GM18498 (cell line): ENCODE measurements around the gene ETNK1.
"Not testable (repeated sequence)": the region's sequence is repeated elsewhere in the genome, so short reads cannot be mapped to it uniquely, and the experiment has no call there.

Experiments used
- ATAC-seq: cut with Tn5 transposase; IDR thresholded peaks from one replicate; pipeline ENCODE4 v1.9.1; 2021; ENCODE audit warnings: mild to moderate bottlenecking, moderate library complexity; ENCODE audit not compliant: unreplicated experiment

ETNK1 gene

DNA sequence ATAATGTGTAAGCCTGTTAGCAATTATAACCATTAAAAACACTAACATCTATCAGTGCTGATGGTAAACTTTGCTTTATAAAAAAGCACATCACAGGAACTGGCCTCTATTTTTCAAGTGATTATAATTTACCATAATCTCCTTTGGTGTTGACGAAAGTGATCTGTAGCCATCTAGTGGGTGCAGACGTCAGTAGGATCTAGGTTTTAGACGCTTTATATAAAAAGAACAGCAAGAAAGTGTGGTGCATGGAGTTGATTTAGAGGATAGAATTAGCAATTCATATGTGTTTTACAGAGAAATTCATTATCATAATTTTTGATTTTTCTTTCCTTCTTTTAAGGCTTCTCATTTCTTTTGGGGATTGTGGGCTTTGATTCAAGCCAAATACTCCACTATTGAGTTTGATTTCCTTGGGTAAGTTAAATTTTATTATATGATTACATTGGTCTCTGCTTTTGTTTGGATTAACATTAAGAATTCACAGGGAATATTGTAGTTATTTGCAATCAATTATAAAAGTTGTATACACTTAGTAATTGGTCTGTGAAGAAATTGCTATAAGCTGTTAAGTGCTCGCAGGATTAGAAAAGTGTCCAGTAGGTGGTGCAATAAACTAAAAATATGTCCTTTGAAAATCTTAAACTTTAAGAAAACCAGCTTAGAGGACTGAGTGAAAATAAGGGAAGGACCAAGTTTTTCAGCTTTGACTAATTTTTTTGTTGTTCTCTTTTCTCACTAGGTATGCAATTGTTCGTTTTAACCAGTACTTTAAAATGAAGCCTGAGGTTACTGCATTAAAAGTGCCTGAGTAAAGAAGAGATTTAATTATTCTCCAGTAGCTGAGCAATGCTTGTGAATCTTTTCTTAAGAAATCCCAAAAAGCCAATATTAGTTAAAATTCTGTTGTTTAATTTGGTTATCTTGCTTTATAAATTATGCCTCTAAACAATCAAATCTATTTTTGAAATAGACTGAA is 59.5 kb downstream of the ETNK1 start:
- peak; percentile 46 for ATAC-seq

DNA sequence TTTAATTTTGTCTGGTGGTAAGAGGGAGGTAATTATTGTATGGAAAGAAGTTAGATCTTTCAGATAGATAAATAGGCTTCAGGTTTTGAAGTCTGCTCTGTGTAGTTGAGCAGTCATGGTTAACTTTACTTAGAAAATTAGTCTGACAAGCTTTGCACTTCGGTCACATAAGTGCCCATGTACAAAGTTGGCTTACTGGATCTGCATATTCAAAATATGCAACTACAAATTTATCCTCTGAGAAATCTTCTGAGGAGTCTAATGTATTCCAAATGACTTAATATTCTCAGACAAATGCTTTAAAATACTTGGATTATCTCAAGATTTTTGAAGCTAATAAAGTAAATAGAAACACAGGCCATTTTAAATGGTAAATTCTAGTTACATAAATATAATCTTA is 61.2 kb downstream of the ETNK1 start:
- ATAC-seq = no peak

DNA sequence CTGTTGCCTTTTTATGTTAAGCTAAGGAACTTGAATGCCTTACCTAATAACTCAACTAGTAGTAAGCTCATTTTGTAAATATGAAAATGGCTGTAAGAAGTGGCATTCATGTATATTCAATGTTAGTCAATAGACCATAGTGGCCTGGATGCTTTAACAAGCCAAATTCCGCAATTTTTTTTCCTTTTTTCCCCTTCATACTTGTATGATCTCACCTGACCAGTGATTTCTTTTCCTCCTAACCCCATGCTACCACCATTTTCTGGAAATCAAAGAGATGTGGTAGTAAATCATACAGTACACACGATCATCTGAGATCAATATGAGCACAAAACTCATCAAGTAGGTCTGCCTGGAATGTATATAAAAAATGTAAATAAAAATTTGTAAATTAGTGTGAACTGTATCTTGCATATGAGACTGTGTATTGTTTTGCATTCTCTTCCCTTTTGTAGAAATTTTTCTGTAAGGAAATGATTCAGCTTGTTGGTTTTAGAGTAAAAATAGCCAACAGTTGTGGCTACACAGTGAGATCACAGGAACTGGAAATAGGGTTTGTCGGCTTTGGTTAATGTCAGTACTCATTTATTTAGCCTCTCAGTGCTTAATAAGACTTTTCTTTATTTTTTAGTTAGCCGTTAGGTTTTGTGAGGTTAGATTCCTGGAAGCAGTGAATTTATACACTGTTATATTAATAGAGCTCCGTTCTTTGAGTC is 62.5 kb downstream of the ETNK1 start:
- peak; percentile 76 for ATAC-seq

DNA sequence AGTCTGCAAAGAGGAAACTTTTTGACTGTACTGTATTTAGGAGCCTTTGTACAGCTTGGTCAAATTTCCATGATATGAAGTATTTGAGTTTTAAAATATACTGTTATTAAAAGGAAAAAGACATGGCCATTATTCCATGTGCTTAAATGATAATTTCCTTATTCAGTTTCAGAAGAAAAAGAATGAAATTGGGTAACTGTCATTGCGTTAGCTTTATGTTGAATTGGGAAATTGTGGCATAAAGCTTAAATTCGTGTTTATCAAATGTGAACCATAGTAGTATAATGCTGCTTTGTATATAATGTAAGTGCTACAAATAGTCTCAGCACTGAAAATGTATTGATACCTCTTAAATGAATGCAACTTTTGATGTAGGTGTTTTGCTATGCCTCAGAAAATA is 64.9 kb downstream of the ETNK1 start:
- no peak for ATAC-seq

DNA sequence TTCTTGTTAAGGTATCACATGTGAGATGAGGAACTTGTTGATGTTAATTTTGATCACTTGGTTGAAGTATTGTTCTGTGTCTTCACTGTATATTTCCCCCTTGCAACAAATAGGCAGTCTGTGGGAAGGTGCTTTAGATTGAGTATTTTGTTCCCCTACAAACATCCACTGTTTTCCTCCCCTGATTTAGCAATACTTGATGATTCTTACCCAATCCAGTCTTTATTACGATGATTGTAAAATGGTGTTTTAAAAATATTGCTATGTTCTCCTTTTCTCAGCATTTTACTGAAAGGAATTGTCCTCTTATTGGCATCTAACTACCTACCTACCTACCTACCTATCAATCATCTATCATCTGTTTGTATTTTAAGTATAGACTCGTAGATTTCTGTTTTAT is 66.3 kb downstream of the ETNK1 start:
- no peak for ATAC-seq

DNA sequence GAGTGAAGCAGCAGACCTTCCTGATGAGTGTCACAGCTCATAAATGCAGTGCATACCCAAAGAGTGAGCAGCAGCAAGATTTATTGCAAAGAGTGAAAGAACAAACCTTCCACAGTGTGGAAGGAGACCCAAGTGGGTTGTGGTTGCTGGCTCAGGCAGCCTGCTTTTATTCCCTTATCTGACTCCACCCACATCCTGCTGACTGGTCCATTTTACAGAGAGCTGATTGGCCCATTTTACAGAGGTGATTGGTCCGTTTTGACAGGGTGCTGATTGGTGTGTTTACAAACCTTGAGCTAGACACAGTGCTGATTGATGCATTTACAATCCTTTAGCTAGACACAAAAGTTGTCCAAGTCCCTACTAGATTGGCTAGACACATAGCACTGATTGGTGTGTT is 67.5 kb downstream of the ETNK1 start:
- ATAC-seq = not testable (repeated sequence)

DNA sequence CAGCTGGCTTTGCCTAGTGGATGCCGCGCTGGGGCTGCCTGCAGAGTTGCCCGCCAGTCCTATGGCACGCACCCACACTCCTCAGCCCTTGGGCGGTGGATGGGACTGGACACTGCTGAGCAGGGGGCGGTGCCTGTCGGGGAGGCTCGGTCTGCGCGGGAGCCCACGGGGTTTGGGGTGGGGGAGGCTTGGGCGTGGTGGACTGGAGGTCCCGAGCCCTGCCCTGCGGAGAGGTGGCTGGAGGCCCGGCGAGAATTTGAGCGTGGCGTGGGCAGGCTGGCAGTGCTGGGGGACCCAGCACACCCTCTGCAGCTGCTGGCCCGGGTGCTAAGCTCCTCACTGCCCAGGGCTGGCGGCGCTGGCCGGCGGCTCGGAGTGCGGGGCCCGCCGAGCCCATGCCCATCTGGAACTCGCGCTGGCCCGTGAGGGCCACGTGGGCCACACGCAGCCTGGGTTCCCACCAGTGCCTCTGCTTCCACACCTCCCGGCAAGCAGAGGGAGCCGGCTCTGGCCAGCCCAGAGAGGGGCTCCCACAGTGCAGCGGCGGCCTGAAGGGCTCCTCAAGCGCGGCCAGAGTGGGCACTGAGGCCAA is 68.1 kb downstream of the ETNK1 start:
- no peak for ATAC-seq

DNA sequence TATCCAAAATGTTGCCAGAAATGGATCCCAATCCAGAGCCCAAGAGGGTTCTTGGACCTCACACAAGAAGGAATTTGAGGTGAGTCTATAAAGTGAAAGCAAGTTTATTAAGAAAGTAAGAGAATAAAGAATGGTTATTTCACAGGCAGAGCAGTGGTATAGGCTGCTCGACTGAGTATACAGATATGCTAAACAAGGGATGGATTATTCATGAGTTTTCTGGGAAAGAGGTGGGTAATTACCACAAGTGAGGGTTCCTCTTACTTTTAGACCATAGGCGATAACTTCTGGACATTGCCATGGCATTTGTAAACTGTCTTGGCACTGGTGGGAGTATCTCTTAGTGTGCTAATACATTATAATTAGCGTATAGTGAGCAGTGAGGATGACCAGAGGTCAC is 73.6 kb downstream of the ETNK1 start:
- no peak for ATAC-seq

DNA sequence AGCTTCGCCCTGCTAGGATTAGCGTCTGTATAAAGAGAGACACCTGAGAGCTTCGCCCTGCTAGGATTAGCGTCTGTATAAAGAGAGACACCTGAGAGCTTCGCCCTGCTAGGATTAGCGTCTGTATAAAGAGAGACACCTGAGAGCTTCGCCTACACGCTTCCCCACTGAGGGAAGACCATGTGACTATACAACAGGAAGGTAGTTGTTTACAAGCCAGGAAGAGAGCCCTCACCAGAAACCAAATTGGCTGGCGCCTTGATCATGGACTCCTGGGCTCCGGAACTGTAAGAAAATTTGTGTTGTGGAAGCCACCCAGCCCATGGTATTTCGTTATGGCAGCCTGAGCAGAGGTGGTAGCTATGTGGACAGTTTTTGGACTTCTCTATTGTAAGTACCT is 74.7 kb downstream of the ETNK1 start:
- not testable (repeated sequence) for ATAC-seq

DNA sequence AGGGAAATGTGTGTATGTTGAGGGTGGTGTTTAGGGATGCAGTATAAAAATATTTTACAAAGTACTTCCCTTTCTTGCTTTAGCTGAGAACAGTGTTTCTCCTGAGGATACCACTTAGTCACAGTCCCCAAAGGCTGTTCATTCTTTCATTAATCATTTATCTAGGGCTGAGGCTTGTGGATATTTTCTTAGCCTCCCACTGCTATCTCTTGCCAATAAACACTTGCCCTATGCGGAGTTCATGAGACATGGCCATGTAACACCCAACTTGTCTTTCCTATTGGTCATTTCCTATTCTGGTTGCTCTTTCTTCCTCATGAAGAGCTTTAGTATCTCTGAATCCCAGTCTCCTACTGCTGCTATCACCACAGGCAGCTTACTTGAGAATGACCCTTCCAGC is 75.1 kb downstream of the ETNK1 start:
- no peak for ATAC-seq

DNA sequence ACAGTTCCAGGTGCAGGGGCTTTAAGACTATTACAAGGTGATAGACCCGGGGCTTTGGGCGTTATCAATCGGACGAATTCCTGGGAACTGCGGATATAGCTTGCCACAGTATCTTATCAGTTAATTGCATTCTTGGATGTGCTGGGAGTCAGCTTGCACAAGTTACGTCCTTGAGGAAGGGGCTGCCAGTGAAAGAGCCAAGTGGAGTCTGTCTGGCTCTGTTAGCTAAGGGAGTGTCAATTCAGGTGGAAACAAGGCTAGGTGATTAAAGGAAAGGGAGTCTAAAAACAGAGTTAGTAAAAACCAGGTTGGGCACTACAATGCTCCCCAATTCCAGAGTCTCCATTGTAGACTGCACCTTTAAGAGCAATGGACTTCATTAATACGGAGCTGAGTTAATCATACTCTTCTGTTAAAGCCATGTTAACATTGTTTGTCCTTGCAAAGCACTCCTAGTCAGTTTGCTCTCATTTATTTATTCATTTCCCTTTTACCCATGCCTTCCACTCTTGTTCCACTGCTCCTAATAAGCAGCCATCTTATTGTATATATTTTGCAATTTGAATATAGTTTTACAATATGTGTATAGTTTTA is 76.3 kb downstream of the ETNK1 start:
- not testable (repeated sequence) for ATAC-seq

DNA sequence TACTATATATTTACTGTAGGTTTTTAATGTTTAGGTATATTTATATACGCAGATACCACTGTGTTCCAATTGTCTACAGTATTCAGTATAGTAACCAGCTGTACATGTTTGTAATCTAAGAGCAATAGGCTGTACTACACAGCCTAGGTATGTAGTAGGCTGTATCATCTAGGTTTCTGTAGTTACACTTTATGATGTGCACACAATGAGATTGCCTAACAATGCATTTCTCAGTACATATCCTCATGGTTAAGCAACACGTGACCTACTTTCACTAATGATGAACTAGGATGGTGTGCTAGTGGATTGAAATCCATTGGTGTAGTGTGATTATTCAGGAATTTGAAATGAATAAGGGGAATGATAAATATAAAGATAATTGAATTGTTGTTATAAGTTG is 77.7 kb downstream of the ETNK1 start:
- ATAC-seq = no peak

DNA sequence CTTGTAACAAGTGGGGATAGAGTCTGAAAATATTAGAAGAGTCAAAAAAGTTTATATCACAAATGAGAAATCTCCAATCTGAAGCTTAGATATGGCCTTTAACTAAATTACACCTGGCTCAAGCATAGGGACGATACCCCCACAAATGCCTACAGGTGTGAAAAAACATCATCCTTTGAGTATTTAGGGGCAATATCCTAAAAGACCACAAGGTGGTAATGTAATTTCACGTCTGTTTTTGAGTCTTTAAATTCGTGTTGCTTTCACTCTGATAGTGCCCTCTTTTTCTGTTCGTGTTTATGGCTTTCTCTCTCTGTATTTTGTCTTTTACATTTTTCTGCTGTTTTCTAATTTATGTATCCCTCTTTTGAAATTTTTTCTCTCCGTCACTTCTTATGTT is 84.3 kb downstream of the ETNK1 start:
- ATAC-seq = peak; percentile 68

DNA sequence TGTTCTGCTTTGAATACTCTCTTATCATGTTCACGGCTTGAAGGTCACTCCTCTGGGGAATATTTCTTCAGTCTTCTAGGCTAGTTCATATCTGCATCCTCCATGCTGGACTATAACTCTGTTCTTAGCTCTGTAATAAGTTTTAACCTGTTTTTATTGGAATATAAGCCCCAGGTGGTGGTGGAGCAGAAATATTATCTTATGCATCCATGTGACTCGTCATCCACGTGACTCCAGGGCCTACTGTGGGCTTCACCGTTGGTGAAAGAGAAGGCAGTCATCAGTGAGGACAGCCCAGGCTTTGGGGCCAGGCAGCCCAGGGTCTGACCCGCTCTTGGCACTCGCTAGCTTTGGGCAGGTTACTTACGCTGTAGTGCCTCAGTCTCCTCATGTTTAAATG is 87.1 kb downstream of the ETNK1 start:
- ATAC-seq = no peak

DNA sequence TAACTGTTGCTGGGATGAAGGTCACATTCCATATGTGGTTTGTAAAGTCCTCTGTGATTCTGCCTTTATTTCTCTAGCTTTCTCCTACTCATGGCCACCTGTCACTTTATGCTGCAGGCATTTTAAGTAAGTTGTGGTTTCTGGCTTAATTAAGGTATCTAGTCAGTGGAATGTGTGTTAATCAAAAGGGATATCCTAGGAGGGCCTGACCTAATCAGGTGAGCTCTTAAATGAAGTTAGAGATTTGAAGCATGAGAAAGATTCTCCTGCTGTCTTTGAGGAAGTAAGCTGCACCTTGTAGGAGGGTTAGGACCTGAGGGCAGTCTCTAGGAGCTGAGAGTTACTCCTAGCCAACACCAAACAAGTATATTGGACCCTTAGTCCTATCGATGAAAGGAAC is 90.3 kb downstream of the ETNK1 start:
- ATAC-seq = no peak

DNA sequence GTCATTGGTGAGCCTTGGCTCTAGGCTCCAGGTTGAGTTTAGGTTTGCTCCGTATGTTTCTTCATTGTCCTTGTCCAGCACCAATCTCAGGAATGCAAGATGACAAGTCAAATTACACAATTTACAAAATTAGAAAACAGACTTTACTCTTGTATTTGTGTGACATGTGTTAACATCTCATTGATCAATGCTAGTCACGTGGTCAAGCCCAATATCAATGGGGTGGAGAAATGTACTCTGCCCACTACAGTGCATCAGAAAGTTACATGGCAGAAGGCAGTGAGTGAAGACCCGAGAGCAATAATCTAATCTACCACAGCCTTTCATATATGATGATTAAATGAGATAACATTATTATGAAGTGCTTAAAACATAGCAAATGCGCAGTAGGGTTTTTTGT is 94.8 kb downstream of the ETNK1 start:
- ATAC-seq = no peak

DNA sequence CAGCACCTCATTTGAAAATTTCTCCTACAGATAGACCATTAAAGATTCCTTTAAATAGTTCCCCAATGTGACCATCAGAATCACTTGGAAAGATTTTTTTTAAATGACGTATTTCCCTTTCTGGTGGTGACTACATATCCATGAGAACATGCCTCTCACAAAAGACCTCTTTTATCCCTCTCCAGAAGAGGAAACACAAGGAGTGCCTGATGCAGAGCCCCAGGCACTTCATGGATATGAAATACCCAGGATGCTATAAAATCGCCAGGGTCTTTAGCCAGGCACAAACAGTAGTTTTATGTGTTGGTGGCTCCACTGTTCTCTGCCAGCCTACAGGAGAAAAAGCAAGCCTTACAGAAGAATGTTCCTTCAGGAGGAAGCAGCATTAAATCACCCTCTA is 97.1 kb downstream of the ETNK1 start:
- no peak for ATAC-seq

DNA sequence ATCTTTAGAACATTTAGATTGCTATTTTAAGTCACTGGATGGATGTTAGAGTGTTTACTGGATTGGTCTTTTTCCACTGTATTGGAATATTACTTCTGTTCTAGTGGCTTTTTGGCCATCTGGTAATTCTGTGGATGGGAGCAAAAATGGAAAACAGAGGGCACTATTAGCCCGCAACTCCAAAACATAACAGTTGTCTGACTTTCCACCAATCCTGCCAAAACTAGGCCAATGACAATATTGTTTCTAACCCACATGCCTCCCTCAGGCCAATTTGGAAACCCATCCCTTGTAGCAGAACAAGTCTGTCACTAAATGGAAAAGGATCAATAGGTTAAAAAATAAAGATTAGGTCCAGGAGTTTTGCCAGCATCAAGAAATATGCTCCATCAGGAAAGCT is 97.8 kb downstream of the ETNK1 start:
- no peak for ATAC-seq

DNA sequence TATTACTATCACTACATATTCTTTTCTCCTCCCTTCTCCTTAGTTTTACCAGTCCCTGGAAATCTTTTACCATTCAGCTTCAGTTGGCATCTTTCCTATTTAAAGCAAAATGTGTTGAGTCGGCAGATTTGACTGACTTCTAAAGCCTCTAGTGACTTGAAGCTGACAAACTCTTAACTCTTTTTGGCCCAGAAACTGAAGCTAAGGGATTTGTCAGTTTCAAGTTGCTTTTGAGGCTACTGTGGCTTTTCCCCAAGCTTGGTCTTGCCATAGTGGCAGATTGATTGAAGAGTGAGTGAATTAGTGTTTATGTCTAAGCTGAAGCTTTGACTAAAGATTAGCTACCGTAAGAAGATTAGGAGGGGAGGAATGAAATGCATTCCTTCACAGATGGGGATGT is 104.0 kb downstream of the ETNK1 start:
- ATAC-seq = no peak

DNA sequence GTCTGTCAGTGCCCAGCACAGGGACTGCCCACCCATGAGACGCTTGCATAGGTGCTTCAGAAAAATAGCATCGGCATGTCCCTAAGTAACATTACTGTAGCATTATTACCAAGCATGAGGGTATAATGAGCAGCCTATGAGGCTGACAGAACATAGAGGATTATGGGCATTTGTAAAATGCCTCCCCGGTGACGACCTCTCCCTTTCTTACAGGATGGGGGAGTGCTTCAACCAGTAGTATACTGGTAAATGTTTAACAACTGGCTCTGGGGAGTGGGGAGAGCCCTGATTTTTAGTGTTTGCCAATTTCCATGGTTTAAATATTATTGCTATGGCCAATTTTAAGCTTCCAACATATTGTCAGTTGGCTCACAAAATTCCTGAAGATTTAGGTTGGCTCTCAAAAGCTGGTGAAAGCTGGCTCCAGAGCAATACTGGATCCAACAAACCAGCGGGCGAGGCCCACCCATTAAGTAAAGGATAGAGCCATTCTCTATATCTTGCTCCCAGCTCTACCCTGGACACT is 104.5 kb downstream of the ETNK1 start:
- no peak for ATAC-seq

DNA sequence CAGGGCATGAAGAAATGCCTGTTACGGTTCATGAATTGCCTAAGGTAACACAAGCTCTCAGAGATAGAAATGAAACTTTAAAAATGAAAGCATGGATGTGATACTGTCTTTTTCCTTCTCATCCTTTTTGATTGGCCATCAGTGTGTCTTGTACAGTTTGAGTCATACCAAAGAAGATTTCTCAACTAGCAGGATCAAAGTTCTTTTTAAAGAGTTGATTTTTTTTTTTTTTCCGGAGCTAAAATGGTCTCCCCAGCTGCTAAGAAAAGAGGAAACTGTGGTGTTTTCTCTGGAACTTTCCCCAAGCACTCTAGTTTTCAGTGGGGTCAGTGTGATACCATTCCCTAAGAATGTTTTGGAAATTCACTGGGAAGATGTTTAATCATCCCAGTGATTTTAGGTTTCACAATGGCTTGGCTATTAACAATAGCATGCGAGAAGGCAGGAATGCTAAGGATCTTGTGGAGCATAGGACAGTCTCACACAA is 105.0 kb downstream of the ETNK1 start:
- ATAC-seq = no peak
